ENCODE measurements around the gene GJA3. TPM values are rescaled to one million over a fixed set of nuclear protein-coding genes. Genes with fewer than 3 reads are reported as not detected.
A peak's percentile ranks its signal among the peaks of the same experiment; 100 is the strongest.

The GJA3 gene
- polyA plus RNA-seq, 3 donors: 11.5 to 13.7 (median 12.3) TPM

DNA sequence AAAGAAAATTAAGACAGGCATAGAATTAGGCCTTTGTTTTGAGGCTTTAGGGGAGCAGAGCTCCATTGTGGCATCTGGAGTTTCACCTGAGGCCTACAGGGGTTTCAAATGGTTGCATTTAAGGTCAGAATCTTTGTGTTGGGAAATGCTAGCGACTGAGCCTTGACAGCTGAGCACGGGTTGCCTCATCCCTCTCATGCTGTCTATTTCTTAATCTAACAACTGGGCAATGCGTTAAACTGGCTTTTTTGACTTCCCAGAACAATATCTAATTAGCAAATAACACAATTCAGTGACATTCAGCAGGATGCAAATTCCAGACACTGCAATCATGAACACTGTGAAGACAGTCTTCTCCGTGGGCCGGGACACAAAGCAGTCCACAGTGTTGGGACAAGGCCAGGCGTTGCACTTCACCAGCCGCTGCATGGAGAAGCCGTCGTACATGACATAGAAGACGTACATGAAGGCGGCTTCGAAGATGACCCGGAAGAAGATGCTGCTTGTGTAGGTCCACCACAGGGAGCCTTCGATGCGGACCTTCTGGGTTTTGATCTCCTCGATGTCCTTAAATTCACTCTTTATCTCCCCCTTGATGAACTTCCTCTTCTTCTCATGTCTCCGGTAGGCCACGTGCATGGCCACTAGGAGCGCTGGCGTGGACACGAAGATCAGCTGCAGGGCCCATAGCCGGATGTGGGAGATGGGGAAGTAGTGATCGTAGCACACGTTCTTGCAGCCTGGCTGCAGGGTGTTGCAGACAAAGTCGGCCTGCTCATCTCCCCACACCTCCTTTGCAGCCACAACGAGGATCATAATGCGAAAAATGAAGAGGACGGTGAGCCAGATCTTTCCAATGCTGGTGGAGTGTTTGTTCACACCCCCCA lies 28.1 kb upstream of the GJA3 start:
- no peak for DNase-seq

DNA sequence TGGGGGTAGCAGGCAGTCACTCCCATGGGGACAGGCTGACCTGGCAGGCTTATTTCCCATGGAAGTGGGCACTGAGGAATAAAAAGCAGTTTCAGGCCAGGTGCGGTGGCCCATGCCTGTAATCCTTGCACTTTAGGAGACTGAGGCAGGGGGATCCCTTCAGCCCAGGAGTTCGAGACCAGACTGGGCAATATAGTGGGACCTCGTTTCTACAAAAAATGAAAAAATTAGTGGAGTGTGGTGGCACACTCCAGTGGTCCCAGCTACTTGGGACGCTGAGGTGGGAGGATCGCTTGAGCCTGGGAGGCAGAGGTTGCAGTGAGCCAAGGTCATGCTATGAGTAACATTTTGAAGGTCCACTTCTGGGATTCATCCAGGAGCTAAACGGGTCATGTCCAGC lies 25.9 kb upstream of the GJA3 start:
- DNase-seq: no peak

GRCh38 chr13:20185366-20186056 lies 24.7 kb upstream of the GJA3 start:
- DNase-seq: no peak

- peak; percentile 71 for DNase-seq
These were observed 21.5 kb upstream of the GJA3 start for GRCh38 chr13:20182231-20182846.

DNA sequence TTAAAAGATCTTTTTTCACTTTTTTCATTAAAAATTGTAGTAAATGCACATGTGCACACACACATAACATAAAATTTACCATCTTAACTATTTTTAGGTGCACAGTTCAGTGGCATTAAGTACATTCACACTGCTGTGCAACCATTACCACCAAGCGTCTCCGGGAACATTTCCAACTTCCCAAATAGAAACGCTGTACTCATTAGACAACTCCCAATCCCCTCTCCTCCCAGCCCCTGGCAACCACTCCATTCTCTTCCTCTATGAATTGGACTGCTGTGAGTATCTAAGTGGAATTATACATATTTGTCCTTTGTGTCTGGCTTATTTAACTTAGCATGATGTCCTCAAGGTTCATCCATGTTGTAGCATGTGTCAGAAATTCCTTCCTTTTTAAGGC lies 20.3 kb upstream of the GJA3 start:
- DNase-seq: no peak

- DNase-seq: no peak
These were observed 17.3 kb upstream of the GJA3 start for GRCh38 chr13:20178156-20178555.

GRCh38 chr13:20177049-20177831 lies 16.4 kb upstream of the GJA3 start:
- DNase-seq: no peak

- DNase-seq: no peak
These were observed 15.2 kb upstream of the GJA3 start for GRCh38 chr13:20175907-20176652.

- DNase-seq: no peak
These were observed 14.5 kb upstream of the GJA3 start for GRCh38 chr13:20175406-20175794.

- DNase-seq: no peak
These were observed 14.0 kb upstream of the GJA3 start for GRCh38 chr13:20174656-20175405.

GRCh38 chr13:20173116-20173746 lies 12.4 kb upstream of the GJA3 start:
- no peak for DNase-seq

GRCh38 chr13:20171364-20171763 lies 10.5 kb upstream of the GJA3 start:
- DNase-seq: no peak

- no peak for DNase-seq
These were observed 10.1 kb upstream of the GJA3 start for GRCh38 chr13:20170921-20171320.

- no peak for DNase-seq
These were observed 7.5 kb upstream of the GJA3 start for GRCh38 chr13:20168396-20168795.

GRCh38 chr13:20165417-20166257 lies 4.8 kb upstream of the GJA3 start:
- DNase-seq: no peak

DNA sequence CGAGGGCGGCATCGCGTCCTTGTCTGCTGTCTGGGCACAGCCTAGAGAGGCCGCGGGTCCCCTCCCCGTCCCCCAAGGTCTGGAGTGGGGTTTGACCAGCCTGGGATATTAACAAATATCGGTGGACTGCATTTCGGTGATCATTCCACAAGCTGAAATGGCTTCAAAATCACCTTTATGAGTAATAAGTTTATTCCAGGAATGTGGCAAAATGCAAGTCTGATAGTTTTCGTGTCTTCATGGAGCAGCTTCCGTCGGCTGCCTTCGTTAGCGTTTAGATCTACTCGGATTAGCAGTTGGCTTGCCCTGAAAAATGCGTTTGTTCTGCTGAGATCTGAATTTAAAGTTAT lies 1.1 kb upstream of the GJA3 start:
- no peak for DNase-seq

- DNase-seq: no peak
These were observed 561 bp upstream of the GJA3 start for GRCh38 chr13:20161275-20161950.

- no peak for DNase-seq
These were observed 1.1 kb downstream of the GJA3 start for GRCh38 chr13:20159646-20160305.

Data from renal pelvis (tissue), 4 donors.